ENCODE results near the gene CLDN3.
"Not testable (repeated sequence)": the region's sequence is repeated elsewhere in the genome, so short reads cannot be mapped to it uniquely, and the experiment has no call there.

The CLDN3 gene

GRCh38 chr7:73738612-73739386 lies 31.3 kb downstream of the CLDN3 start, which contains the start of gene ABHD11:
ABHD11 (minus strand) TSS chr7:73738802; CDS start chr7:73738770, 32 bp downstream.
- intact Hi-C loops (cut with DNase I) = loop anchor here (5.0 kb wide), 2 partner anchors 104 to 119 kb away; partner anchors contain the start of gene METTL27
- DNase-seq = peak; percentile 98 to 100 (median 99)

- intact Hi-C loops (cut with DNase I) = loop anchor here (5.0 kb wide), 2 partner anchors 104 to 119 kb away; partner anchors contain the start of gene METTL27
- peak in 5 of 10 donors; percentile 32 to 84 (median 43) for DNase-seq
These were observed 31.9 kb downstream of the CLDN3 start for GRCh38 chr7:73738220-73738611.

- no peak for DNase-seq
These were observed 32.4 kb downstream of the CLDN3 start for GRCh38 chr7:73737491-73738219.

GRCh38 chr7:73736885-73737284 lies 33.2 kb downstream of the CLDN3 start:
- DNase-seq = no peak
- intact Hi-C loops (cut with DNase I) = loop anchor here (5.0 kb wide), 2 partner anchors 105 to 120 kb away; partner anchors contain the start of gene METTL27

More at GRCh38 chr7:73737491-73738219, 32.4 kb downstream of the CLDN3 start:
- intact Hi-C loops (cut with DNase I) = loop anchor here (5.0 kb wide), 2 partner anchors 105 to 120 kb away; partner anchors contain the start of gene METTL27

GRCh38 chr7:73735528-73735905 lies 34.6 kb downstream of the CLDN3 start:
- DNase-seq = no peak
- intact Hi-C loops (cut with DNase I) = loop anchor here (5.0 kb wide), 2 partner anchors 107 to 122 kb away; partner anchors contain the start of gene METTL27

- intact Hi-C loops (cut with DNase I) = loop anchor here (5.0 kb wide), 2 partner anchors 107 to 122 kb away; partner anchors contain the start of gene METTL27
- peak in 6 of 10 donors; percentile 36 to 89 (median 50) for DNase-seq
These were observed 35.2 kb downstream of the CLDN3 start for GRCh38 chr7:73734619-73735527.

- intact Hi-C loops (cut with DNase I) = no loop called here
- peak in 1 of 10 donors; percentile 16 for DNase-seq
These were observed 37.7 kb downstream of the CLDN3 start for GRCh38 chr7:73732397-73732796.

- DNase-seq = peak in 1 of 10 donors; percentile 2
- intact Hi-C loops (cut with DNase I) = no loop called here
These were observed 39.6 kb downstream of the CLDN3 start for GRCh38 chr7:73730485-73730884.

- peak in 1 of 10 donors; percentile 2 for DNase-seq
- intact Hi-C loops (cut with DNase I) = no loop called here
These were observed 41.5 kb downstream of the CLDN3 start for GRCh38 chr7:73728551-73728950.

- intact Hi-C loops (cut with DNase I) = no loop called here
- DNase-seq = no peak
These were observed 42.1 kb downstream of the CLDN3 start for GRCh38 chr7:73727952-73728351.

- intact Hi-C loops (cut with DNase I) = no loop called here
- DNase-seq = no peak
These were observed 44.0 kb downstream of the CLDN3 start for GRCh38 chr7:73726083-73726466.

- DNase-seq = no peak
- intact Hi-C loops (cut with DNase I) = loop anchor here (5.0 kb wide), 1 partner anchor 57 kb away; the partner anchor contains the start of gene VPS37D
These were observed 46.3 kb downstream of the CLDN3 start for GRCh38 chr7:73723813-73724212.

- intact Hi-C loops (cut with DNase I) = loop anchor here (5.0 kb wide), 1 partner anchor 55 kb away; the partner anchor contains the start of gene VPS37D
- no peak for DNase-seq
These were observed 47.3 kb downstream of the CLDN3 start for GRCh38 chr7:73722785-73723184.

GRCh38 chr7:73722182-73722581 lies 47.9 kb downstream of the CLDN3 start:
- intact Hi-C loops (cut with DNase I) = loop anchor here (5.0 kb wide), 1 partner anchor 55 kb away; the partner anchor contains the start of gene VPS37D
- not testable (repeated sequence) for DNase-seq

GRCh38 chr7:73721377-73721817 lies 48.7 kb downstream of the CLDN3 start:
- intact Hi-C loops (cut with DNase I) = loop anchor here (5.0 kb wide), 1 partner anchor 54 kb away; the partner anchor contains the start of gene VPS37D
- DNase-seq = peak in 9 of 10 donors; percentile 56 to 95 (median 73)

GRCh38 chr7:73720443-73720842 lies 49.6 kb downstream of the CLDN3 start:
- intact Hi-C loops (cut with DNase I) = loop anchor here (5.0 kb wide), 1 partner anchor 53 kb away; the partner anchor contains the start of gene VPS37D
- not testable (repeated sequence) for DNase-seq

- DNase-seq = no peak
- intact Hi-C loops (cut with DNase I) = loop anchor here (5.0 kb wide), 2 partner anchors 37 to 52 kb away; partner anchors contain the start of genes BUD23, DNAJC30 and VPS37D
These were observed 50.3 kb downstream of the CLDN3 start for GRCh38 chr7:73719806-73720169.
